Hindlimb muscle (tissue), 1 donor: ENCODE measurements around the gene RETNLB. TPM values are rescaled to one million over a fixed set of nuclear protein-coding genes. Genes with fewer than 3 reads are reported as not detected.

Experiments used
- DNase-seq: peaks from one replicate; pipeline ENCODE4 v3.0.0-alpha.2; 2013
- polyA plus RNA-seq: library from polyadenylated mRNA; unstranded; fragments of 120-200 nt; gene quantifications from one replicate; pipeline ENCODE4 v1.2.1, GENCODE V29; 2013; ENCODE audit not compliant: insufficient read length

The RETNLB gene, protein sequence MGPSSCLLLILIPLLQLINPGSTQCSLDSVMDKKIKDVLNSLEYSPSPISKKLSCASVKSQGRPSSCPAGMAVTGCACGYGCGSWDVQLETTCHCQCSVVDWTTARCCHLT
- not detected for polyA plus RNA-seq

DNA sequence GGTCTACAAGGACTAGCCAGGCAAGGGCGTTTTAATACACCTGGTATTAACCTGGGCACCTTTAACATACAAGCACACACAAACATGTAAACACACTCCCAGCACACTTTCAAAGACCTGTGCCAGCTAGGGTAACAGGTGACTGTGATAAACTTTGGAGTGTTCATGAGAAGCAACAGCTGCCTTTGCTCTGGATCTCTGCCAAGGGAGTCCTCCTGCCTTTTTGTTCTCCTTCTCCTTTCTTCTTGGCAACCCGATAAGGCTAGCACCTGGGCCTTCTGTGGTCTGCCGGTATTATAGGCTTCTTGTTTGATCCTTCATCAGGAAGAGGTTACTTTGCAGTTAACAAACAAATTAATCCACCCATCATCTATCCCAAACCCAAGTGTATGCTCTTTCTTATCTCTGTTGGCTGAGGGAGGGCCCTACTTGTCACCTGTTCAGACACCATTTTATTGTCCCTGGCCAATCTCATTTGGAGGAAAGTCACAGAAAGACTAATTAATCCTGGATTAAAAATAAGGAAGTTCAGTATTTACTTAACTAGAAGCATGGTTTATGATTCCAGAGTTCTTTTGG, at the start of gene RETNLB:
Gene RETNLB, minus strand, starts transcription at position 7 of the 579 bp plus-strand sequence. CDS start 225 bp downstream, outside the sequence.
- DNase-seq = no peak

DNA sequence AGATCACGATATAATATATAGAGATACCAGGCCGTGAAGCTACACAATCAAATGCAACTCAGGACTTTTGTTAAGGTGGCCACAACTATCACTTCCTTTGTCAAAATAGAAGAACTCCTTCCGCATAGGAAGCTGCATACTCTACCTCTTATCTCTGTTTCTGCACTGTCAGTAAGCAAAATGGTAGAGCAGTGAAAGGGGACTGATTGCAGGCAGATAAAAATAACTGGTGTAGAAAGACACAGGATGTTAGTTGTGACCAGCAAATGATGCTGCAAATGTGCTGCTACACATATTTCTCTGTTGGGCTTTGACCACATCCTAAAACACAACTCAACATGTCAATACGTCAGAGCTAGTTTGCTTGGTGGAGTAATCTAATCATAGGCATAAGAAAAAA, 49.1 kb upstream of the RETNLB start:
- DNase-seq = no peak

DNA sequence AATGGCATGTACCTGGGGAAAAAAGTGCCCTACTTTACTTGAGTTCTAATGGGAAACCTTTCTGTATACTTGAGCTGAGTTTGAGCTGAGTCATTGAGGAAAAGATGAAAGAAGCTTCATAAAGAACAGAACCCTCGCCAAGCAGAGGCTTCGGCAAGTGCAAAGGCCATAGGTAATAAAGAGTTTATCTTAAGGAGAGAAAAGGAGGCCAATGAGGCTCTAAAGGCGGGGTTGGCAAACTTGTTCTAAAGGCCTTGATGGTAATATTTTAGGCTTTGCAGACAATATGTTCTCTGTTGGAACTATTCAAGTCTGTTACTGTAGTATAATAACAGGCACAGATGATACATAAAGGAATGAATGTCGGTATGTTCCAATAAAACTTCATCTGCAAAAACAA, 47.8 kb upstream of the RETNLB start:
- DNase-seq = no peak

DNA sequence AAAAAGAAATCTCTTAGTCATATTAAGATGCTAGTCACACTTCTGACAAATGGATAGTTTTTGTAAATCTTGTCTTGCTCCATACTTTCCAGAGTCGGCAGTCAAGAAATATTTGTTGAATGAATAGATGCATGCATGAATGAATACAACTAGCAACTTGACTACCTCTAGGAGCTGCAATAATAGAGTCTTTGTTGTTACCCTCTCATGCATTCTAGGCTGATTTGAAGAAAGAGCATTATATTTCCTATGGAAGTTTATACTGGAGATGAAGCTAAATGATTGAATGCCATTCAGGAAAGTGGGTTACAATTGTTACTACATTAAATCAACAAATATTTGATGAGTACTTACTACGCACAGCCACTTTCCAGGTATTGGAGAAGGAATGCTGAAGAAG, 47.2 kb upstream of the RETNLB start:
- DNase-seq = no peak

DNA sequence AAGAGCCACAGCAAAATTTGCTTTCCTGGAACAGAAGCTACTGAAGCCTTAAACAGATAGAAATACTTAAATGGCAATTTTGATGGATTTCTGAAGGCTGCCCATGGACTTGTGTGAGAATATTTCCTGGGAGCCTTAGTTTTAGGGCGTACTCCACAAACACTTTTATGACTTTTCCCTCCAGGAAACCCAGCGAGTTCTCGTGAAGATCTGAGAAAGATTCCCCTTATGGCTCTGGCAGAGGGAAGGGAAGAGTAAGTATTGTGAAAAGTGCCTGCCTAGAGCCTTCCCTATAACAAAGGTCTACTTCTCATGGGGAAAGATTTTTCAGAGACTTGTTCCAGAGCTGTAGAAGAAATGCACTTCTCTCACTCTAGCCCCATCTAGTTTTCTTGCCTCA, 34.3 kb upstream of the RETNLB start:
- no peak for DNase-seq

DNA sequence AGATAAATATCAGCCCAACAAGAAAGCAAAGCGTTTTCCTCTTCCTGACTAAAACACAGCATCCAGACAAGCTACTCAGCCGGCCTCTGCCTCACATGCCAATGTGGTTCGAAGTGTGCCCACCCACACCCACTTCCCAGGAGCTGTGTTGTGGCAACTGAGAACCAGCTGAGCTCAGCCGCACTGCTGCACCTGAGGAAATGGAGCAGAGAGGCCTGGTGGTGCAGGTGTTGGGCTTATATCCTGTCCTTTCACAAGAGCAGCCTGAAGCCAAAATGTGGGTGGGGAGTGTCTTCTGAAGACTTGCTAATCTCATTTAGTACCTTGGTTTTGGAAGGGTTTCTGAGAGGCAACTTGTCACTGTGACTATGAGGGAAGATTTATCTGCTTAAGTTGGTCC, 23.0 kb upstream of the RETNLB start:
- DNase-seq = no peak

DNA sequence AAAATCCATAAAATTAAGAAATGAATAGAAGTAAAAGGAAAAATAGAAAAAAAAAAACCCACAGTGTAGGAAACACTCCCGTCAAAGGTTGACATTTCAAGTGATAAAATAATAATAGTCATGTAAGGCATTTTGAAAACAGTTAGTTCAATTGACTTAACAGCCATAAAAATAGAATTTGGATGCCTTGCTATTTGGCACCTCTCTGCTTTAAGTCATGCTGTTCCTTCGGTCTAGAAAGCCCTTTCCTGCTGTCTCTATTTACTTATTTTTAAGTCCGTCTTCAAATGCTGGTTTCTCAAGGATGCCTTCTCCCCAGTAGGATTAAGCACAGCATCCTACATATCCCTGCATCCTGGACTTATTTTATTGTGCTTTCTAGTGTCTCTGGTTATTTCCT, 22.3 kb upstream of the RETNLB start:
- no peak for DNase-seq

DNA sequence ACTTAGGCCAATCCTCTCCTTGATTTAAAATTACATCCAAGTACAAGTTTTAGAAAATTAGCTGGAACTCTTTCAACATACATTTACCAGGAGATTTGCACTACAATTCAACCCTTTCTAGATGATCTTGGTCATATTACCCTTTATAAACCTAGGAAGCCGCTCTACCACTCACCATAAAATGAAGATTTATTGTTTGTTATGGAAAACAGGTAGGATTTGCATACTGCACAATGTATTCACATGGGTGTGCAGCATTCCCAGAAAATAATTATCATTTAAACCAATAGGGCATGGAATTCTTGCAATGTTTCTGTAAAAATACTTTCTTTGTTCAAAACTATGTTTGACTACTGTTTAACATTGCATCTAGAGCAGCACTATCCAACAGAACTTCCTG, 18.4 kb upstream of the RETNLB start:
- no peak for DNase-seq

DNA sequence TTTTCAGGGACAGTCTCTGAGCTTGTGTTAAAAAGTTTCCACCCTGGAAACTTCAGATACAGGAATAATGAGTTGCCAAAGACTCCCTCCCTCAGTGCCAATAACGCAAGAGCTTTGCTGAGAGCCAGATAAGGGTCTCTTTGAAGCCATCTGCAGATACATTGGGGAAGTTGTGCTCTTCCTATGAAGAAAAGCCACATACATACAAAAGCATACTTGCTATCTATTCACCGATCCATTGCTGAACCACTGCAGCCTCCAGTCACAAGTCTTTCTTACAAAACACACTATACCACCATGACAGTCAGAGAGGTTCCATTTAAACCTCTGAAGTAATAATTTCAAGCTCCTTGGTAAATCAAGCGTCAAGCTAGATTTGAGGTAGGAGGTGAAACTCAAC, 10.0 kb upstream of the RETNLB start:
- DNase-seq = no peak

DNA sequence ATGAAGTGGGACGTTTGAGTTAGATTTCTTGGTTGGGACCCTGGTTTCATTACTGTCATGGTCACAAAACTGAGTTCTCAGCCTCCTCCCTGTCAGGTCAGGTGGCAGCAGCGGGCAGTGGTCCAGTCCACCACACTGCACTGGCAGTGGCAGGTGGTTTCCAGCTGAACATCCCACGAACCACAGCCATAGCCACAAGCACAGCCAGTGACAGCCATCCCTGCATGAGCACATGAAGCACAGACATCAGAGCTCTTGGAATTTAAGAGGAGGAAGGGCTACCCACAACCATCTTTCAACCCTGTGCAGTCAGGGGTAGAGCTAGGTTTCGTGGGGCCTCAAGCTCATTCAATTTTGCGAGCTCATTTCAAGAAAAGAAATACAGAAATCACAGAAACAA, 1.5 kb downstream of the RETNLB start:
- DNase-seq = no peak

DNA sequence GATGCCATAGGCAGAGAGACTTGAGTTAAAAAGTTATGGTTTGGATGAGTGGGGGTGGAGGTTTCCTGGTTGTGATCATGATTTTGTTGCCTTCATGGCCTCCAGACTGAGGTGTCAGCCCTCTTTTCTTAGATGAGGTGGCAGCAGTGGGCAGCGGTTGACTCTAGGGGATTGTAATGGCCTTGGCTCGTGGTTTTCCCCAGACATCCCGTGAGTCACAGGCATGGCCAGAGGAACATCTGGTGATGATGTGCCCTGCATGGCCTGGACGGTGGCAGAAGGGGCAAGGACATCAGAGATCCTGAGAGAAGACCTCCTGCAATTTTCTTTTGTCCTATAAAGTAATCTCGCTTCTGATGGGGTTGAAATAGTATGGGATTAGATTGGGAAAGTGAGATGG, 12.4 kb downstream of the RETNLB start:
- DNase-seq = no peak

DNA sequence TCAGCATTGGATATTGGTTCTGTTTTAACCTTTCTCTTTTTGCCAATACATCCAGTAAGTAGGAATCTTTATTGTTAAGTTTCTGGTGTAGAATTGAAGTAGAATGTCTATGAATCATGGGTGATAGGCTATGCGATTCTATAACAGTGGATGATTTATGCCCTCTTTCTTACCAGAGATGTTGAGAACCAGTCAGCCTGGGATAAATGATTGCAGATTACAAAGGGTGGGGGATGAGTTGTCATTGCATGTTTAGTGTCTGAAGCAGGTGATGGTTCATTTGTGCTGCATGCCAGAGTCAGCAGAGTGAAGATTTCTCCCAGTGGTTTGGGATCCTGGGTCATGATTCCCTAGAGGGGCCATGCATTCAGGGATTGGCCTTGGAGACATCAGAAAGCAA, 14.3 kb downstream of the RETNLB start:
- DNase-seq = no peak

DNA sequence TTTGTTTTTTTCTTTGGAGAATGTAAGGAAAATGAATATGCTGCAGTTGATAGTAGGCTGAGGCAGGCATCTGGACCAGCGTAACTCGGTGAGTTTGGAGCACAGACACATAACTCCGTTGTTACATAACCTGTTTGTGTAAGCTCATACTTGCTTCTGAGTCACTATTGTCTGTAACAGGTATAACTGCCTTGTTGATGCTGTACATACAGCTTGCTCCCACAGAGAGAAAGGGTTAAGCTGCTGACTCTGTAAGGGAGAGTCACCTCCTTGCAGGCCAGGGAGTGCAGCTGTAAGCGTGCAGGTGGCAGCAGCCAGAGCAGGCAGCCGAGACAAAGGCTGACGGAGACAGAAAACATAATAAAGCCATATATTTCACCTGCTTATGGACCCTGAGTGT, 20.4 kb downstream of the RETNLB start:
- no peak for DNase-seq

DNA sequence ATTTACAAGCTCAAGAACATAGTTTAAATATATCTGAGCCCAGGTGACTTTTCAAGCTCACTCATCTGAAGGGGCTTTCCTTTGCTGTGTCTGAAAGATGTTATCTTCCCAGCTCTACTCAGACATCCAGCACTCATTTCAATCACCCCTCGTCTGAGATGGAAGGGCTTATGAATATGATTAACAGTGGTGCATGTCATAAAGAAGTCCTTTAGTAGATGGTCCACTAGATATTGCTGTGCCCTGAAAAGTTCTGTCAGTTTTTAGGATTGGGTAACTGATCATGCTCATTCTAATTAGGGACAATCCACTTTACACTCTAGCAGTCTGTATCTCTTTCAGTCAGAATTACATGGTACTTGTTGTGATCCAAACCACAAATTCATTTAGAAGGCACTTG, 28.3 kb downstream of the RETNLB start:
- no peak for DNase-seq

DNA sequence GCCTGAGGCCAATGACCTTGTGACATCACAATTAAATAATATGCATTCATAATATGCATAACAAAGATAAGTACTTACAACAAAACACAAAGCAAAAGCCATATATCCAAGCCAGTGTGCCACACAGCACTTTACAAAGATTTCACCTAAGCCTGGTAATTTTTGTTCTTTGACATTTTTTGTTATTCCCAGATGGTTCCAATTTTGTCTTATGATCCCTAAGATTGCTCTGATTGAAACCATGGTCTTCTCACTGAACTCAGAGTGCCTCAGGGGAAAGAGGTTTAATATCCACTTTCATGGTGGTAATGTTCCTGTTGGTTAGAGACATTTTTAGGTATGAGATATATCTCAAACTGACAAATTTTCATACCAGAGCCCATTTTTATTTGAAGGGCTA, 29.1 kb downstream of the RETNLB start:
- no peak for DNase-seq

DNA sequence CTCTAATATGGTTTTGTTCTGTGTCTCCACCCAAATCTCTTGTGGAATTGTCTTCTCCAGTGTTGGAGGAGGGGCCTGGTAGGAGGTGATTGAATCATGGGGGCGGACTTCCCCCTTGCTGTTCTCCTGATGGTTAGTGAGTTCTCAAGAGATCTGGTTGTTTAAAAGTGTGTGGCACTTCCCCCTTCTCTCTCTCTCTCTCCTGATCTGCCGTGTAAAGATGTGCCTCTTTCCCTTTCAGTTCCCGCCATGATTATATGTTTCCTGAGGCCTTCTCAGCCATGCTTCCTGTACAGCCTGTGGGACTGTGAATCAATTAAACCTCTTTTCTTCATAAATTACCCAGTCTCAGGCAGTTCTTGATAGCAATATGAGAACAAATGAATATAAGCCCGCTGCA, 33.1 kb downstream of the RETNLB start:
- no peak for DNase-seq

DNA sequence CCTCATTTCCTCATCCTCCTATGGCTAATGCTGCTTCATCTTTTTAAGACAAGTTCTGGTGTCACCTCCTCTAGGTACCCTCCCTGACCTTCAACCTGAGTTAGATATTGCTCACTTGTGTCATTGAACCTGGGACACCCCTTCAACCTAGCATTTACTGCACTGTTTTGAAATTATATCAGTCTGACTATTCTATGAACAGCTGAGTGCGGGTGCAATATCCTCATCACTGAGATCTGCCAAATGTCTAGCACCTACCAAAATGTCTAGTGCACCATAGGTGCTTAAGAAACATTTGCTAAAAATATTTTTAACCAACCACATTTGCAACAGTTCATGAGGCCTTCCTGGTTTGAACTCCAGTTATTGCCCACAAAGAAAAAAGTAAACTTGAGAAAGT, 34.5 kb downstream of the RETNLB start:
- no peak for DNase-seq

DNA sequence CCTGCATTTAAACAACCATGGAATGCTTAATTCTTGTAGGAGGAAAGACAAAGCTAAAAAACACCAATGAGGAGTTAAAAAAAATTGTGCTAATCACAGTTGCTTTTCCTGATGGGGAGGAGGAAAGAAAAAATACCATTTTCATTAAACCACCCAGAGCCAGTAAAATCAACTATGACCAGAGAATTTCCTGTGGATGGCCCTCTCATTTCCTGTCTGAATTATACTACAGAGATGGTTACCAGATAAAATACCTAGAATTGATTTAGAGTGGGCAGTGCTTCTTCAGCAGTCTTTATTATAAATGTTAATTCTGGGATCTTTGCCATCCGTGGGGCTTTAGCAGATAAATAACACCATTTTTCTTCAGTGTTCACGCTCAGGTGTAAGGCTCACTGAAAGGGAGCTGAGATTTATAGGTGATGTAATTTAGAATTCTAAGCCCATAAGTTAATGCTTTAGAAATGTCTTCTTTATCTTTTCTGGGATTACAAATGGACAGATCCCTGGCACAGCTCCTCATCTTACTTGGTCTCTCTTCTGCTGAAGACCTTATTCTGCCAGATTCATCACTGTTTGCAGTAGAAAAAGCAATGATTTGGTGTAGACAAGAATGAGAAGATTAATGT, 37.9 kb downstream of the RETNLB start:
- no peak for DNase-seq

DNA sequence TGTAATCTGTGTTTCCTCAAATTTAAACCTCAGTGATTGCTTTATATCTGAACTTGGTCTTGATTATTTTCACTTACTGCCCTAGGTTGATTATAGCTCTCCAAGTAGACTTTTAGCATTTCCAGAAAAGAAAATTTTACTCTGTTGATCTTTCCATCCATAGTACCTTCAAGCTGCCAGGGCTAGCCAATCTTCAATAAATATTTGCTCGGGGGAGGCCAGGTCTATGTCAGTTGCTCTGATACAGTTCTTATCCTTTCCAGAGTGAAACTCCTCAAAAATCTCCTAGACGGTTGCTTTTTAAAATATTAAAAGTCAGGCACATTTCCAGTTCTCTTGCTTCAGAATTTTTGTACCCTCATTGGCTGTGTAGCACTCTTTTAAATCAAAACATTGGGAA, 38.8 kb downstream of the RETNLB start:
- DNase-seq = no peak

DNA sequence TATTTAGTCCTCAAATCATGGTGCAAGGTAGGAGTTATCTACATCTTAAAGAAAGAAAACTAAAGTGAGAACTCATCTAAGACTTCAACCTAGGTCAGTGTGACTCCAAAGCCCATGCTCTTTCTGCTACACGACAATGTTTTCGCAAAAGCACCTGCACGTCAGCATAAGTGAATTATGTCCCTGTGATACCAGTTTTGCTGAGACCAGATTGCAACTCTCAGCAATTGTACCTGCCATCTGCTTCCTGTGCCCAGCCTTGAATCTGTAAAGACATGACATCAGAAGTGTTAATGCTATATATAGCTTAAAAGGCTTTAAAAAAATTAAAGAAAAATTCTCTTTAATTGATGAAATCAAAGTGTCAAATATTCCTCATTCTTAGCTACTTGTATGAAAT, 43.4 kb downstream of the RETNLB start:
- DNase-seq = no peak

DNA sequence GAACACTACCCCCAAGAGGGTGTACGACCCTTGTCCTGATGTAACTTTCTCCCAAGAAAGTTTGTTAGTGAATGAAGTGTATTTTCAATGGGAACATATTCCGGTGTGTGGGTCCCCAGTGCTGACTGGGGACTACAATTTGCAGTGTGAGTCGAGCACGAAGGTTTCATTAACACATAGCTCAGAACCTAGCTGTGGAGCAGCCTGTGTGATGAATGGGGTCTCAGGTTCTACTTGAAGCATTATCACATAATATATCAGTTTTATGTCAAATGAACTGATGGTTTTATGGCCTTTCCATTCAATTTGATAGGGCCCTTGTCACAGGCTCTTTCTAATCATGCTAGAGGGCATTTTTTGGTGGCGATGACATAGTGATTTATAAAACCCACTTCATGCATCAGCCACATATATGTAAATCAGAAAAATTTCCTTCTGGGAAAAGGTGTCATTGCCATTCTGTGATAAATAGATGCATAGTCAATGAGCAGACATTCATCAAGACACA, 44.1 kb downstream of the RETNLB start:
- DNase-seq = no peak
